T-helper 9 cell (primary cell): Measurements from ENCODE around the gene TNS1.

Source experiments
- DNase-seq: peaks from one replicate; pipeline ENCODE4 v3.0.0-alpha.2; 2020

The TNS1 gene

DNA sequence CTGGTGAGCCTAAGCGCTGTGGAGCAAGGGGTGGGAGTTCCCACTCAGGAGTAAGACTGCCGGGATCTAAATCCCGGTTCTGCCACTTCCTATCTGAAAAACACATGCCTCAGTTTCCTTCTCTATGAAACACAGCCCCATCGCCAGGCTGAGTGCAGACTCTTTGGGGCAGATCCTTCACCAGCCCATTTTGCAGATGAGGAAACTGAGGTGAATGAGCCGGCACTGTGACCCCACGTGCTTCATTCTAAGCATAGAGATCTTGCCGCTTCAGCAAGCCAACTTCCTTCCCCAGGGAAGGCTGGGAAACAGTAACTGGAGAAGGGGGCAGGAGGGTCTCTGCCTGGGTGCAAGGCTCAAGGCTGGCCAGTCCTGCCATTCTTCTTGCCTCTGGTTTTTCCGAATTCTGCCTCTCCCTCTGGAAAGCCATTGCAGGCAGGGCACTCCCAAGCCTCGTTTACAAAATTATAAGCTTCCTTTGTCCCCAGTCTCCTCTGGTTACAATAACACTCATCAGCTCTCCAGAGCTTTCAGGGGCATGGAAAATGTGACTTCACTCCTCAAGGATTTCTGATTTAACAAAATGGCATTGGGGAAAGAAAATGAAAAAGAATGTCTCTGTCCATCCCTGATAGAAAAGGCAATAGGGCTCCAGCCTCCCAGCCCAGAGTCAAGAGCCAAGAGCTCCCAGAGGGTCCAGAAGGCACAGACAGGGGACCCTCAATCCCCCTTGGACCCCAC, 249.2 kb downstream of the TNS1 start:
- DNase-seq = no peak

DNA sequence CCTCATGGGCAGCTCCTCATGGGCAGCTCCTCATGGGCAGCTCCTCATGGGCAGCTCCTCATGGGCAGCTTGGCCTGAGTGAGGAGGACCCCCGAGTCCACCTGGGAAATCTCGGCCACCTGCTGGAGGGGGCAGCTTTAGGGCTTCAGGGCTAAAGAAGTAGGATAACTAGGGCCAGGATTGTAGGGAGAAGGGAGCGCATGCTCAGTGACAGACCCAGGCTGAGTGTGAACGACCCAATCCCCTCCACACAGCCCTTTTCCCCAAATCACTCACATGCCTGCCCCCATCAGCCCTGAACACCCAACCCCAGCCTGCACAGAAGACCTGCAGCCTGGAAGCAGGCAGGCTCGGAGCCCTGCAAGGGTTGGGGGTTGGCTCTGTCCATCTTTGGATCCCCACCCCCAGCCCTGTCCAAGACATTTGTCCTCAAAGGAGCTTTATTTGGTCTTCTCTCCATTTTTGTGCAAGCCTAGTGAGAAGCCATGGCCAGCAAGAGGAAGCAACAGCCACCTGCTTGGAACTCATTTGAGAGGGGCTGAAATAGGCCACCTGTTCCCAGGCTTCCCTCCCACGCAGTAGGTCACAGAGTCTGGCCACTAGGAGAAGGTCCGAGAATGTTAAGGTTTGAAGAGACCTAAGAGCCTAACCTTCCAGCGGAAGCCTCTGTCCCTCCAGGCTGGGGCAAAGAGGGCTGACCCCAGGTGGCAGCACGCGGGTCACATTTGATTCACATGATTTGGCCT, 249.9 kb downstream of the TNS1 start:
- DNase-seq = no peak

DNA sequence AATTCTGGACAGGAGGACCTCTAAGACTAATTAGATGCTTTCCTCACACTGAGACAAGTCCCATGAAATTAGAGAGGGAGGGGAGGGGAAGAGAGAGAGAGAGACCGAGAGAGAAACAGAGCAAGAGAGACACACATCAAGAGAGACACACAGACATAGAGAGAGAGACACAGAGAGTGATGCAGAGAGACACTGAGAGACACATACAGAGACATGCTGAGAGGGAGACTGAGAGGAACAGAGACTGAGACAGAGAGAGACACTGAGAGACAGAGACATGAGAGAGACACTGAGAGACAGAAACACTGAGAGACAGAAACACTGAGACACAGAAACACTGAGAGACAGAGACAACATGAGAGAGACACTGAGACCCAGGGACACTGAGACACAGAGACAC, 250.8 kb downstream of the TNS1 start:
- no peak for DNase-seq

DNA sequence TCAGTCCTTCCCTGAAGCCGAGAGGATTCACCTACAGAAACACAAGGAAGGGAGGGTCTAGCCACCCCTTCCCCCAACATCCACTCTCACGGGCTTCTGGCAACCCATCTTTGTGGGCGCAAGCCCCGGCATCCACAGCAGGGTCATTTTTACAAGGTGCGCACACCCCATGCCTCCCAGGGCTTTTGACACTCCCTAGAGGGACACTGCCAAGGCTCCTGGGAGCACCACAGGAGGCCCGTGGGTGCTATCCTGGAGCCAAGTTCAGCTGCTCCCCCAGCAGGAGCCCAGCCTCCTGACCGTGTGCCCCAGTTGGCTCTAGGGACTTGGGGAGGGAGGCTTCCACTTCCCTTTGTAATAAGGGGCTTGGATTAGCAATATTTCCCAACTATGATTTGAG, 251.6 kb downstream of the TNS1 start:
- no peak for DNase-seq
